GM12801 (cell line): ENCODE results near the gene SLC35F1.

Experiments used
- TF ChIP-seq, protein P1 (sequence below): IDR thresholded peaks from one replicate; pipeline ENCODE4 v1.5.1; 2011; ENCODE audit warnings: control low read depth; ENCODE audit not compliant: insufficient read length; ENCODE audit errors: extremely low read depth

Gene SLC35F1

DNA sequence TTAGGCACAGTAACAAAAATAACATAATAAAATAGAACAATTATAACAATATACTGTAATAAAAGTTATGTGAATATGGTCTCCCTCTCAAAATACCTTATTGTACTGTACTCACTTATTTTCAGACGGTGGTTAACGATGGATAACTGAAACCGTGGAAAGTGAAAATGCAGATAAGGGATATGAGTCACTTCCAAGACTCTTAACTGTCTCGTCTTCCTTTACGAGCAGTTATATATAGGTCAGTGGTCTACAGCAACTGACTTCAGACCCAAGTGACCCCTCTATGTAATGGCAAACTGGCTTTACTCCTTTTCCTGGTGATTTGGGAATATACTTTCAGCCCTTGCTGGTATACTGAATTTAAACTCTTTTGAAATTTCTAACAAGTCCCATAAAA, 261.4 kb downstream of the SLC35F1 start:
- TF ChIP-seq, protein P1, sequence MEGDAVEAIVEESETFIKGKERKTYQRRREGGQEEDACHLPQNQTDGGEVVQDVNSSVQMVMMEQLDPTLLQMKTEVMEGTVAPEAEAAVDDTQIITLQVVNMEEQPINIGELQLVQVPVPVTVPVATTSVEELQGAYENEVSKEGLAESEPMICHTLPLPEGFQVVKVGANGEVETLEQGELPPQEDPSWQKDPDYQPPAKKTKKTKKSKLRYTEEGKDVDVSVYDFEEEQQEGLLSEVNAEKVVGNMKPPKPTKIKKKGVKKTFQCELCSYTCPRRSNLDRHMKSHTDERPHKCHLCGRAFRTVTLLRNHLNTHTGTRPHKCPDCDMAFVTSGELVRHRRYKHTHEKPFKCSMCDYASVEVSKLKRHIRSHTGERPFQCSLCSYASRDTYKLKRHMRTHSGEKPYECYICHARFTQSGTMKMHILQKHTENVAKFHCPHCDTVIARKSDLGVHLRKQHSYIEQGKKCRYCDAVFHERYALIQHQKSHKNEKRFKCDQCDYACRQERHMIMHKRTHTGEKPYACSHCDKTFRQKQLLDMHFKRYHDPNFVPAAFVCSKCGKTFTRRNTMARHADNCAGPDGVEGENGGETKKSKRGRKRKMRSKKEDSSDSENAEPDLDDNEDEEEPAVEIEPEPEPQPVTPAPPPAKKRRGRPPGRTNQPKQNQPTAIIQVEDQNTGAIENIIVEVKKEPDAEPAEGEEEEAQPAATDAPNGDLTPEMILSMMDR, result no peak

DNA sequence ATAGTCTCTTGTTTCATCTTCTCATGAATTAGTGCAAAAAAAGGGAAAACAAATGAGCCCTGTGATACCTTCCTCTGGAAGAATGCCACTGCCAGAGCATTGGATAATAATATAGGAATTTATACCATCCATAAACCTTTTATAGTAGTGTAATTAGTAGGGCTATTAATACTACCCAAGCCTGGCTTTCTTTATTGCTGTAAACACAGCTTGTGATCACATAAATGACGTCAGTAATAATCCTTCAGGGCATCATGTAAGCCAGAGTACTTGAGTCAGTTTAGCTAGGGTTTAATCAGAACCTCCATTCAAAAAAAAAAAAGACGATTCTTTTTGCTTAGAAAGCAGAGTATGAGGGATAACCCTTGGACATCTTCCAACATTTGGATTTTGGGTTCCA, 264.8 kb downstream of the SLC35F1 start:
- TF ChIP-seq, protein P1, result no peak

- TF ChIP-seq, protein P1, result no peak
Observed at GRCh38 chr6:118174071-118174470, 267.0 kb downstream of the SLC35F1 start.

DNA sequence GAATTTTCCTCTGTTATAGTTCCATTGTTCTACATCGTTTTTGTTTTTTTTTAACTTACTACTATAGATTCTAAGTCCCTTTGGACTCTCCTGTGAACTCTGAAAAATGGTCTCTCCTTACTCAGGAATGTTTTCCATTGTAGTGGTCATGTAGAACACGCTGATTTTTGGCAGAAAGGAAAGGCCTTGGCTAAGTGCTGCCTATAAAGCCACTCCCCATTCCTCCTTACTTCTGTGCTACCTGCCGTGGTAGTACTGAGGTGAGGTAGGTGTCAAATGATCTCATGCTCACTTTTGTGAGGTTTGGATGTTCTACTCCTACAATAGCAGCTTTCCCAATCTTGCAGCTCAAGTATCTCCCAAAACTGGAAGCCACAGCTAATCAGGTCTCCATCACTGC, 270.7 kb downstream of the SLC35F1 start:
- TF ChIP-seq, protein P1, result no peak

GRCh38 chr6:118179048-118179447, 272.0 kb downstream of the SLC35F1 start:
- TF ChIP-seq, protein P1, result no peak

DNA sequence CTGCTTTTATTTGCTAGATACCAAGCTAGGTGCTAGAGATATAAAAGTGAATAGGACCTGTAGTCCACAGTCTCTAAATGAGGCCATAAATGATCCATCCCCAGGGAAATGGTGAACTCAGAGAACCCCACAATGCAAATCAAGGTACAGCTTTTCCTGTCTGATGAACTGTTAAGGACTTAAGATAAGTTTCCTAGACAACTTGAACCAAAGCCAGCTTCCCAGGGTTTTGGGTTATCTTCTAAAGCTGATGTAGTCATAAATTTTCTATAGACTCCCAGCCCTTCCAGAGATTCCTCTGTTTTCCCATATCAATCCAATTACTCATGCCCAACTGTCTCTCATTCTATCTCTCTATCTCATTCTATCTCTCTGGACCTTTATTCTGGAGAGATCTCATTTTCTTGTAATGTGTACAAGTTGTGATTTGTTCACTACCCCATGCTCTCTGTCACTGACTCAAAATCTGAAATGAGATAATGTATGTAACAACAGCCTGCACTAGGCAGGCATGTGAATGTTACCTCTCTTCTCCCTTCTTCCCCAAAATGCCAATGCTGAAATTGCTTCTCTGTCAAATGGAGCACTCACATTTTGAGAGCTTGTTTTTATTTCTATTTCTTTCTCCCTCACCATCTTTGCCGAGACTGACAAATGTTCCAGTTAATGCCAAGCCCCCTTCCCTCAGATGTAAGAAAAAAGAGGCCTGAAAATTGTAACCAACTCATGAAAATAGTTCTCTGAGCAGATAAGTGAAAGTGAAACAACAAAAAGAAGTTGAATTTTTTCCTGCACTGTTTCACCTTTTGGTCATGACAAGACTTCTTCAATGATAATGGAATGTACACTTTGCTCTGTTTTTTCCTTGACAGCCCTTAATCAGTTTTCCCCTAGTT, 279.9 kb downstream of the SLC35F1 start:
- TF ChIP-seq, protein P1, result no peak

- TF ChIP-seq, protein P1, result no peak
Observed at GRCh38 chr6:118187568-118188164, 280.6 kb downstream of the SLC35F1 start.
